ENCODE data around the gene RGS9BP. TPM values are rescaled to one million over a fixed set of nuclear protein-coding genes. Genes with fewer than 3 reads are reported as not detected.
A peak's percentile ranks its signal among the peaks of the same experiment; 100 is the strongest.

The RGS9BP gene
- total and polyA plus RNA-seq, 10 of the 15 experiments (the other 5 are each of a cell fraction or from before 2014, with no cell fraction given) = 0.01 to 0.10 (median 0.05) TPM; not detected in 6

GRCh38 chr19:32691952-32692726, 16.5 kb downstream of the RGS9BP start (continued):
- TF ChIP-seq EZH2 (IDR thresholded peaks at IDR 0.05; ENCODE audit: borderline replicate concordance, control insufficient read depth, low read depth, low read length) (no peak), EGR1 (IDR thresholded peaks at IDR 0.05; ENCODE audit: borderline replicate concordance in 1 of 2, low read depth in 2 of 2, low read length in 2 of 2) (no peak), NR2C1 (IDR thresholded peaks at IDR 0.05) (no peak), NR2C2 (IDR thresholded peaks at IDR 0.05; ENCODE audit: borderline replicate concordance, control insufficient read depth, insufficient read length, low read depth) (no peak), NFYB (IDR thresholded peaks at IDR 0.05; ENCODE audit: insufficient read depth, low read depth, low read length) (no peak), RFX5 (IDR thresholded peaks at IDR 0.05; ENCODE audit: low read depth, low read length) (no peak), JUNB (IDR thresholded peaks at IDR 0.05) (no peak), ATF3 (IDR thresholded peaks at IDR 0.05; ENCODE audit: borderline replicate concordance, extremely low read depth, low read depth, low read length) (no peak), SMC3 (IDR thresholded peaks at IDR 0.05; ENCODE audit: borderline replicate concordance, low read length) (no peak), CHD1 (IDR thresholded peaks at IDR 0.05; ENCODE audit: low read depth, low read length) (no peak), SMARCA5 (IDR thresholded peaks at IDR 0.05) (peak; percentile 66; the same call in 1 of the 2 replicates), MYC (IDR thresholded peaks at IDR 0.05; ENCODE audit: insufficient read depth, insufficient read length, insufficient replicate concordance, low read length, severe bottlenecking) (no peak), RAD21 (IDR thresholded peaks at IDR 0.05; ENCODE audit: insufficient read depth, low read depth, low read length) (no peak), SUPT20H (IDR thresholded peaks at IDR 0.05; ENCODE audit: borderline replicate concordance, control insufficient read depth, low read depth, low read length) (no peak), POLR2A (IDR thresholded peaks at IDR 0.05; ENCODE audit: low read depth, low read length) (peak; percentile 75), WRNIP1 (IDR thresholded peaks at IDR 0.05; ENCODE audit: borderline replicate concordance, low read depth, low read length) (no peak), FOS (IDR thresholded peaks at IDR 0.05; ENCODE audit: borderline replicate concordance, extremely low read depth, insufficient read length) (no peak), POLR2AphosphoS5 (IDR thresholded peaks at IDR 0.05; ENCODE audit: low read length) (no peak; the same call in 1 of the 2 replicates), PML (IDR thresholded peaks at IDR 0.05; ENCODE audit: low read length) (no peak), CREB1 (IDR thresholded peaks at IDR 0.05; ENCODE audit: low read depth) (peak; percentile 86), EED (IDR thresholded peaks at IDR 0.05; ENCODE audit: low read depth) (no peak), SKIL (IDR thresholded peaks at IDR 0.05; ENCODE audit: low read depth, poor library complexity, severe bottlenecking) (no peak), ASH2L (IDR thresholded peaks at IDR 0.05; ENCODE audit: borderline replicate concordance, low read depth) (0 out of 2 replicates have a peak, but pooled peaks have one; percentile 29), SIN3A (IDR thresholded peaks at IDR 0.05; ENCODE audit: low read depth, low read length) (peak; percentile 11; the same call in 1 of the 2 replicates), RUNX3 (IDR thresholded peaks at IDR 0.05; ENCODE audit: low read length) (peak; percentile 66), BMI1 (IDR thresholded peaks at IDR 0.05; ENCODE audit: borderline replicate concordance) (no peak), PAX8 (IDR thresholded peaks at IDR 0.05) (no peak), GATAD2B (conservative IDR thresholded peaks at IDR 0.05; ENCODE audit: low read depth) (peak; percentile 85)
